IMR-90 (cell line): ENCODE results near the gene PFAS. TPM values are rescaled to one million over a fixed set of nuclear protein-coding genes. Genes with fewer than 3 reads are reported as not detected.

Source experiments
- ATAC-seq: fragments of 200-7000 bp; cut with Tn5 transposase; 2 replicates; pipeline ENCODE4 v1.9.1; 2020; ENCODE audit warnings: low read depth, mild to moderate bottlenecking, moderate library complexity
- BruUV-seq: library from RNA; stranded (reverse); fragments of 400-500 nt; replicated peaks from 2 replicates; lab custom pipeline; 2021; lab: Mats Ljungman, UMichigan
- CTCF ChIA-PET: fragments of 300-600 bp; formaldehyde crosslinking; extraction: SDS; loops from one replicate; lab custom pipeline; 2021; ENCODE audit warnings: antibody characterized with exemption; lab: Yijun Ruan, JAX
- POLR2A ChIA-PET: fragments of 300-600 bp; sonication (Branson Sonifier 250); formaldehyde crosslinking; loops from one replicate; lab custom pipeline; 2022; ENCODE audit warnings: antibody characterized with exemption; ENCODE audit not compliant: unreplicated experiment; lab: Charles Lee
- DNase-seq: peaks from one replicate; pipeline ENCODE4 v3.0.0; 2013
- H2AFZ ChIP-seq: replicated peaks from 2 replicates; pipeline ENCODE3; 2013; ENCODE audit warnings: low read length, mild to moderate bottlenecking; ENCODE audit not compliant: poor library complexity
- H2AK5ac ChIP-seq: 2 replicates; pipeline ENCODE4 v1.6.1; 2013; ENCODE audit warnings: low read depth, low read length, inconsistent platforms
- H2AK9ac ChIP-seq: replicated peaks from 2 replicates; pipeline ENCODE3; 2013; ENCODE audit warnings: mild to moderate bottlenecking, low read depth, low read length, moderate library complexity; ENCODE audit not compliant: poor library complexity
- H2BK120ac ChIP-seq: 2 replicates; pipeline ENCODE4 v1.6.1; 2013; ENCODE audit warnings: low read depth, low read length, inconsistent platforms
- H2BK15ac ChIP-seq: 3 replicates; pipeline ENCODE4 v1.6.1; 2013; ENCODE audit warnings: low read depth, low read length, inconsistent platforms
- H2BK20ac ChIP-seq: 2 replicates; pipeline ENCODE4 v1.6.1; 2013; ENCODE audit warnings: low read depth, mild to moderate bottlenecking, inconsistent platforms, low read length, moderate library complexity
- H2BK5ac ChIP-seq: 2 replicates; pipeline ENCODE4 v1.6.1; 2013; ENCODE audit warnings: mild to moderate bottlenecking, low read depth, low read length, inconsistent platforms; ENCODE audit not compliant: poor library complexity, severe bottlenecking
- H3K14ac ChIP-seq: replicated peaks from 2 replicates; pipeline ENCODE4 v1.6.1; 2013; ENCODE audit warnings: low read depth, low read length, inconsistent platforms
- H3K18ac ChIP-seq: 2 replicates; pipeline ENCODE4 v1.6.1; 2013; ENCODE audit warnings: low read depth, low read length, control low read depth
- H3K23ac ChIP-seq: 2 replicates; pipeline ENCODE4 v1.6.1; 2013; ENCODE audit warnings: low read depth, low read length, inconsistent platforms
- H3K27ac ChIP-seq: 2 replicates; pipeline ENCODE4 v1.5.1; 2013; ENCODE audit warnings: mild to moderate bottlenecking, control low read depth, low read length; ENCODE audit not compliant: insufficient read depth
- H3K27me3 ChIP-seq: 2 replicates; pipeline ENCODE4 v1.6.1; 2013; ENCODE audit warnings: low read length; ENCODE audit not compliant: control insufficient read depth, insufficient read depth
- H3K36me3 ChIP-seq: 2 replicates; pipeline ENCODE4 v1.6.1; 2013; ENCODE audit warnings: low read length, mixed read lengths; ENCODE audit not compliant: control insufficient read depth, insufficient read depth
- H3K4ac ChIP-seq: 2 replicates; pipeline ENCODE4 v1.6.1; 2013; ENCODE audit warnings: low read depth, low read length, inconsistent platforms
- H3K4me1 ChIP-seq: 2 replicates; pipeline ENCODE4 v1.6.1; 2013; ENCODE audit warnings: low read length, mixed read lengths; ENCODE audit not compliant: control insufficient read depth, insufficient read depth
- H3K4me2 ChIP-seq: 2 replicates; pipeline ENCODE4 v1.6.1; 2013; ENCODE audit warnings: low read depth, mild to moderate bottlenecking, control low read depth, low read length, moderate library complexity
- H3K4me3 ChIP-seq: 2 replicates; pipeline ENCODE4 v1.5.1; 2013; ENCODE audit warnings: low read depth, mild to moderate bottlenecking, control low read depth, low read length, moderate library complexity; ENCODE audit not compliant: insufficient read depth
- H3K56ac ChIP-seq: 2 replicates; pipeline ENCODE4 v1.6.1; 2013; ENCODE audit warnings: low read length, inconsistent platforms; ENCODE audit not compliant: insufficient read depth; ENCODE audit errors: extremely low read depth
- H3K79me1 ChIP-seq, 2 experiments: 2 replicates each; pipeline ENCODE4 v1.6.1; 2013; ENCODE audit warnings: low read length in 2 of 2, inconsistent platforms in 1 of 2, low read depth in 1 of 2
- H3K9ac ChIP-seq: 2 replicates; pipeline ENCODE4 v1.6.1; 2013; ENCODE audit warnings: low read depth, low read length, control low read depth
- H3K9me1 ChIP-seq: 2 replicates; pipeline ENCODE4 v1.6.1; 2013; ENCODE audit warnings: low read length, inconsistent platforms; ENCODE audit not compliant: insufficient read depth
- H3K9me3 ChIP-seq: 2 replicates; pipeline ENCODE4 v1.6.1; 2013; ENCODE audit warnings: low read length; ENCODE audit not compliant: control insufficient read depth, insufficient read depth
- H4K20me1 ChIP-seq: 2 replicates; pipeline ENCODE4 v1.6.1; 2013; ENCODE audit warnings: low read length, inconsistent platforms; ENCODE audit not compliant: insufficient read depth
- H4K5ac ChIP-seq: 2 replicates; pipeline ENCODE4 v1.6.1; 2013; ENCODE audit warnings: mild to moderate bottlenecking, low read depth, low read length, control low read depth
- H4K8ac ChIP-seq, 2 experiments: 2 replicates each; pipeline ENCODE4 v1.6.1; 2013; ENCODE audit warnings: low read depth in 2 of 2, low read length in 2 of 2, control low read depth in 1 of 2, inconsistent platforms in 1 of 2
- H4K91ac ChIP-seq: 2 replicates; pipeline ENCODE4 v1.6.1; 2013; ENCODE audit warnings: low read depth, low read length, inconsistent platforms; ENCODE audit not compliant: insufficient read depth
- FOS ChIP-seq: fragments of 150-350 bp; IDR thresholded peaks from 2 replicates; pipeline ENCODE4 v1.6.1; 2016; ENCODE audit warnings: low read depth, low read length
- MAFK ChIP-seq: IDR thresholded peaks from 2 replicates; pipeline ENCODE4 v1.6.1; 2012; ENCODE audit warnings: low read depth, low read length, improper control_type of control experiment
- MAZ ChIP-seq: IDR thresholded peaks from 2 replicates; pipeline ENCODE4 v1.6.1; 2012; ENCODE audit warnings: low read depth, mild to moderate bottlenecking, low read length, improper control_type of control experiment, moderate library complexity, borderline replicate concordance
- MXI1 ChIP-seq: IDR thresholded peaks from 2 replicates; pipeline ENCODE4 v1.6.1; 2012; ENCODE audit warnings: low read depth, mild to moderate bottlenecking, low read length, moderate library complexity, borderline replicate concordance
- NFE2L2 ChIP-seq: fragments of 150-350 bp; IDR thresholded peaks from 2 replicates; pipeline ENCODE4 v1.6.1; 2016; ENCODE audit warnings: low read depth, mild to moderate bottlenecking, low read length
- RAD21 ChIP-seq: IDR thresholded peaks from 2 replicates; pipeline ENCODE4 v1.6.1; 2012; ENCODE audit warnings: low read length, improper control_type of control experiment
- RCOR1 ChIP-seq: IDR thresholded peaks from 2 replicates; pipeline ENCODE4 v1.6.1; 2012; ENCODE audit warnings: mild to moderate bottlenecking, low read length, improper control_type of control experiment; ENCODE audit not compliant: insufficient replicate concordance
- SMC3 ChIP-seq: fragments of 150-350 bp; IDR thresholded peaks from 2 replicates; pipeline ENCODE4 v1.6.1; 2016; ENCODE audit warnings: low read depth, mild to moderate bottlenecking, antibody characterized with exemption, low read length, moderate library complexity
- WGBS, 2 experiments: methylation state at CpG; one replicate each; pipeline versions ENCODE4 v1.1.5 to v1.1.7; 2013; ENCODE audit warnings: missing lambda C conversion rate in 2 of 2; ENCODE audit not compliant: insufficient read length in 1 of 2; ENCODE audit errors: extremely low coverage in 2 of 2; 5-methylcytosine and 5-hydroxymethylcytosine counted together
- dilution Hi-C: fragments of 300-500 bp; cut with HindIII; formaldehyde crosslinking; loops from one replicate; pipeline ENCODE4 v1.14.3; 2018; ENCODE audit warnings: low sequenced_read_pairs; ENCODE audit not compliant: unreplicated experiment
- in situ Hi-C: fragments of 300-500 bp; cut with MboI; formaldehyde crosslinking; loops from 3 replicates; pipeline ENCODE4 v1.14.3; 2019; ENCODE audit warnings: low sequenced_read_pairs, inconsistent platforms, mixed read lengths
- intact Hi-C: fragments of 100-400 bp; cut with micrococcal nuclease; formaldehyde crosslinking; loops from 2 replicates; pipeline ENCODE4 v1.10.0; 2022
- polyA plus RNA-seq, 3 experiments: library from polyadenylated mRNA; depleted of rRNA; stranded (reverse); fragments of >200 nt; gene quantifications; 2 replicates each; pipeline ENCODE4 v1.2.3, GENCODE V29; 2012; ENCODE audit warnings: low replicate concordance in 1 of 3
- total RNA-seq: library from RNA; depleted of rRNA; stranded (reverse); fragments of >200 nt; gene quantifications from 2 replicates; pipeline ENCODE4 v1.2.3, GENCODE V29; 2012

PFAS gene
- total and polyA plus RNA-seq, 2 of the 4 experiments (the other 2 are of a cell fraction): 20.7 to 26.2 TPM

GRCh38 chr17:8312251-8312650 is 63.2 kb downstream of the PFAS start:
- Histone ChIP-seq H2BK5ac (no peak overlapping the region), H2BK20ac (no peak overlapping the region), H2AFZ (no peak overlapping the region), H3K9ac (no peak overlapping the region), H3K27me3 (peaks cover 71% of the 10 kb centered on the region), H3K36me3 (no peaks in the 10 kb centered on the region), H2BK120ac (no peak overlapping the region), H3K9me3 (no peaks in the 10 kb centered on the region), H2AK5ac (no peak overlapping the region), H4K91ac (no peak overlapping the region), H4K5ac (no peak overlapping the region), H3K56ac (no peak overlapping the region), H3K4me1 (no peaks in the 10 kb centered on the region; the same call in 1 of the 2 replicates), H3K9me1 (no peaks in the 10 kb centered on the region), H3K79me1 (no peaks in the 10 kb centered on the region), H3K4me2 (no peak overlapping the region), H2BK15ac (no peak overlapping the region), H3K4ac (no peak overlapping the region), H3K23ac (no peak overlapping the region), H3K18ac (no peak overlapping the region), H4K20me1 (no peaks in the 10 kb centered on the region), H2AK9ac (no peak overlapping the region), H3K27ac (no peak overlapping the region), H3K14ac (no peak overlapping the region), H4K8ac (no peak overlapping the region), H3K4me3 (no peak overlapping the region)
- no peak for ATAC-seq
- TF ChIP-seq MAFK: no peak
- TF ChIP-seq MXI1: no peak
- no peak for TF ChIP-seq MAZ
- no peak for TF ChIP-seq SMC3
- TF ChIP-seq FOS: no peak
- TF ChIP-seq NFE2L2: no peak
- TF ChIP-seq RAD21: no peak
- no peak for TF ChIP-seq RCOR1
- ChIA-PET POLR2A (no interaction called here), CTCF (no interaction called here)
- dilution Hi-C loops: no loop called here
- in situ Hi-C loops: loop anchor here (25.0 kb wide), 1 partner anchor 225 kb away; the partner anchor contains the start of gene ALOX12B
- intact Hi-C loops: no loop called here
- DNase-seq: no peak
- no TSS peak for BruUV-seq
- WGBS, 2 experiments: no CpG with 5 or more reads among the region's 13 CpGs
